ENCODE data around the gene NDST4.
"Not testable (repeated sequence)": the region's sequence is repeated elsewhere in the genome, so short reads cannot be mapped to it uniquely, and the experiment has no call there.

Gene NDST4

GRCh38 chr4:115053313-115053712, 60.1 kb downstream of the NDST4 start:
- DNase-seq, result no peak

GRCh38 chr4:115042496-115042895, 70.9 kb downstream of the NDST4 start:
- DNase-seq, result no peak

- DNase-seq, result no peak
These were observed 83.1 kb downstream of the NDST4 start for GRCh38 chr4:115030281-115030680.

- DNase-seq, result no peak
These were observed 84.6 kb downstream of the NDST4 start for GRCh38 chr4:115028682-115029410.

- DNase-seq, result no peak
These were observed 113.5 kb downstream of the NDST4 start for GRCh38 chr4:114999880-115000279.

GRCh38 chr4:114998316-114998715, 115.1 kb downstream of the NDST4 start:
- DNase-seq, result peak; percentile 55

- DNase-seq, result no peak
These were observed 115.7 kb downstream of the NDST4 start for GRCh38 chr4:114997576-114998247.

- DNase-seq, result no peak
These were observed 127.3 kb downstream of the NDST4 start for GRCh38 chr4:114986133-114986532.

GRCh38 chr4:114980932-114981708, 132.3 kb downstream of the NDST4 start:
- no peak for DNase-seq

- not testable (repeated sequence) for DNase-seq
These were observed 133.0 kb downstream of the NDST4 start for GRCh38 chr4:114980399-114980798.

GRCh38 chr4:114976901-114977300, 136.5 kb downstream of the NDST4 start:
- no peak for DNase-seq

GRCh38 chr4:114964026-114964425, 149.4 kb downstream of the NDST4 start:
- DNase-seq, result peak; percentile 39

GRCh38 chr4:114945616-114946015, 167.8 kb downstream of the NDST4 start:
- DNase-seq, result no peak

- no peak for DNase-seq
These were observed 171.9 kb downstream of the NDST4 start for GRCh38 chr4:114941503-114941902.

- DNase-seq, result no peak
These were observed 185.5 kb downstream of the NDST4 start for GRCh38 chr4:114927881-114928280.

GRCh38 chr4:114926583-114926982, 186.8 kb downstream of the NDST4 start:
- no peak for DNase-seq

- peak; percentile 31 for DNase-seq
These were observed 189.1 kb downstream of the NDST4 start for GRCh38 chr4:114924311-114924710.

GRCh38 chr4:114922592-114922933, 190.9 kb downstream of the NDST4 start:
- DNase-seq, result peak; percentile 79

- DNase-seq, result peak; percentile 89
These were observed 191.4 kb downstream of the NDST4 start for GRCh38 chr4:114921790-114922591.

GRCh38 chr4:114921191-114921590, 192.2 kb downstream of the NDST4 start:
- DNase-seq, result no peak

GRCh38 chr4:114911111-114911510, 202.3 kb downstream of the NDST4 start:
- DNase-seq, result peak; percentile 40

GRCh38 chr4:114907568-114907967, 205.9 kb downstream of the NDST4 start:
- no peak for DNase-seq

- DNase-seq, result peak; percentile 39
These were observed 208.4 kb downstream of the NDST4 start for GRCh38 chr4:114905017-114905416.

Data from NCI-H69 (cell line).